AG09309 (cell line): Measurements from ENCODE around the gene AADAT.

Experiments
- DNase-seq: peaks from one replicate; pipeline ENCODE4 v3.0.0-alpha.2; 2010; ENCODE audit warnings: low read depth
- H3K4me3 ChIP-seq: 2 replicates; pipeline ENCODE4 v1.5.1; 2011; ENCODE audit warnings: mild to moderate bottlenecking, low read depth, low read length, moderate library complexity; ENCODE audit not compliant: control insufficient read depth
- TF ChIP-seq, protein P1 (sequence below): IDR thresholded peaks from 2 replicates; pipeline ENCODE4 v1.5.1; 2011; ENCODE audit warnings: mild to moderate bottlenecking, low read depth, low read length, inconsistent platforms; ENCODE audit not compliant: insufficient read depth, control insufficient read depth; ENCODE audit errors: missing control alignments

Gene AADAT

DNA sequence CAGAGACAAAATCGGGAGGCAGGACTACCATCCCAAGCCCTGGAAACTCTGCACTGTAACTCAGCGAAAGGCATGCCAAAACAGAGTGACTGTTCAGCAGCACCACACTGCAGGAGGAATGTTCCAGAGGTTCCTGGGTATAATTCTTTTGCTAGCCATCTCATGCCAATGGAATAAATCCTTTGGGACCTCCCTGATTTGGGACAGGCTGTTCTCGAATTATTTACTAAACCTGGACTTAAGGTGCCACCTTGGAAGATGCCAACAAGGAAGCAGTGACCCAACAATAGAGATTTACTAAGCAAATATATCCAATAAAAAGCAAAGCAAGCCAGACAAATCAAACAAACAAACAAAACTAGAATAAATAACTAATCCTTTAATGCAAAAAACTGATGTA lies 9.3 kb downstream of the AADAT start:
- TF ChIP-seq, protein P1, sequence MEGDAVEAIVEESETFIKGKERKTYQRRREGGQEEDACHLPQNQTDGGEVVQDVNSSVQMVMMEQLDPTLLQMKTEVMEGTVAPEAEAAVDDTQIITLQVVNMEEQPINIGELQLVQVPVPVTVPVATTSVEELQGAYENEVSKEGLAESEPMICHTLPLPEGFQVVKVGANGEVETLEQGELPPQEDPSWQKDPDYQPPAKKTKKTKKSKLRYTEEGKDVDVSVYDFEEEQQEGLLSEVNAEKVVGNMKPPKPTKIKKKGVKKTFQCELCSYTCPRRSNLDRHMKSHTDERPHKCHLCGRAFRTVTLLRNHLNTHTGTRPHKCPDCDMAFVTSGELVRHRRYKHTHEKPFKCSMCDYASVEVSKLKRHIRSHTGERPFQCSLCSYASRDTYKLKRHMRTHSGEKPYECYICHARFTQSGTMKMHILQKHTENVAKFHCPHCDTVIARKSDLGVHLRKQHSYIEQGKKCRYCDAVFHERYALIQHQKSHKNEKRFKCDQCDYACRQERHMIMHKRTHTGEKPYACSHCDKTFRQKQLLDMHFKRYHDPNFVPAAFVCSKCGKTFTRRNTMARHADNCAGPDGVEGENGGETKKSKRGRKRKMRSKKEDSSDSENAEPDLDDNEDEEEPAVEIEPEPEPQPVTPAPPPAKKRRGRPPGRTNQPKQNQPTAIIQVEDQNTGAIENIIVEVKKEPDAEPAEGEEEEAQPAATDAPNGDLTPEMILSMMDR: no peak
- no peak for DNase-seq
- H3K4me3 ChIP-seq: no peak overlapping the region

DNA sequence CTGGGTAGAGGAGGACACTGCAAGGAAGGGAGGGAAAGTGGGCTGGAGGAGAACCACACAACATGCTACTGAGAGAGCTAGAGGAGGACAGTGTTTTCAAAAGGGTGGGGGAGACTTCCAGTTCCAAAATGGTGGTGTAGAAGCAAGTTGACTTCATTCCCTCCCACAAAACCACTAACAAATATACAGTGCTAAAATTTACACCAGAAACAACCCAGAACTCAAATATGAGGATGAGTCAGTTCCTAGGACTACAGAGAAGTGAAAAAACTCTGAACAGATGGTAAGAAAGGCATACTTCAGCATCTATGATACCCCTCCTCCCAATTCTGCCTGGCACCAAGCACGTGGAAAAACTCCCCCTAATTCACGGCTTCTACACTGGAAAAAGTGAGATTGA lies 9.8 kb downstream of the AADAT start:
- no peak for DNase-seq
- H3K4me3 ChIP-seq: no peak overlapping the region
- TF ChIP-seq, protein P1: no peak

DNA sequence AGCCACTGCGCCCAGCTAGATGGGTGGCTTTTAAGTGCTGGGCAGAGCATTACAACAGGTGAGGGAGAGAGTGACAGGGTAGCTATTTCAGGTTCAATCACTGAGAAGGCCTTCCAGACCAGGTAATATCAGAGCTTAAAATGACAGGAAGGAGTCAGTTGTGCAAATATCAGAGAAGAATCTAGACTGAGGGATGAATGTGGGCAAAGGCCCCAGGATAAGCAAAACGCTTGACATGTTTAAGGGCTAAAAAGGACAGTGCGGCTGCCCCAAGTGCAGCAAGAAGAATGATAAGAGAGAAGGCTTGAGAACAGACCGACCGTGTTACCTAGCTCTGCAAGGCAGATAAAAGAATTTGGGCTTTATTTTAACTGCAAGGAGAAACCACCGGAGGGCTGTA lies 18.6 kb downstream of the AADAT start:
- H3K4me3 ChIP-seq: no peak overlapping the region
- TF ChIP-seq, protein P1: no peak
- no peak for DNase-seq

DNA sequence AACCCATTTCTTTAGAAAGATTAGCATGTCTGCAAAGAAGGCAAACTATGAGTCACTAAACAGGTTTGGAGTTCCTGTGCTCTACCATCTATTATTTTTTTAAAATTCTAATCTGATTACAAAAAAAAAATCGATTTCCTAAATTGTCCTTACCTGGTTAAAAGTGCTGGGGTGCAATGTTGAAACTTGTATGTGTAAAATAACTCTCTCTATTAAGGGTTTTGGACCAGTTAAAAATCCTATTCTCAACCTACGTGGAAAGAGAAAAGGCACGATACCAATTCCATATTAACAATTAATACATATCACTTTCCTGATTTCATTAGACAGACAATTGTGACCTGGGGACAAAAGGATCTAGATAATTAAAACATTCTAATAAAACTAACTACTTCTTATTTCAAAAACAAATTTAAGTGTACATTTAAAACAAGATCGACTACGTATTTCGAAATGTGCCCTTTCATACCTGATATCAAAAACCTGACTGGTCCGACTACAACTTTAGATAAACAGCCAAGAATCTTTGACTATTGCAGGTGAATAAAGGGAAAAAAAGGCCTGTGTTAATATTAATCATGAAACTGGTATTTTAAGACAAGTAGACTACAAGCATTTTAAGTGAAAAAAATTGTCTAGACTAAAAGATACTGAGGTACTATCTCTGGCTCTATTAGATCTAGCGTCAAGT lies 21.2 kb downstream of the AADAT start:
- TF ChIP-seq, protein P1: no peak
- no peak for DNase-seq
- H3K4me3 ChIP-seq: no peak overlapping the region

DNA sequence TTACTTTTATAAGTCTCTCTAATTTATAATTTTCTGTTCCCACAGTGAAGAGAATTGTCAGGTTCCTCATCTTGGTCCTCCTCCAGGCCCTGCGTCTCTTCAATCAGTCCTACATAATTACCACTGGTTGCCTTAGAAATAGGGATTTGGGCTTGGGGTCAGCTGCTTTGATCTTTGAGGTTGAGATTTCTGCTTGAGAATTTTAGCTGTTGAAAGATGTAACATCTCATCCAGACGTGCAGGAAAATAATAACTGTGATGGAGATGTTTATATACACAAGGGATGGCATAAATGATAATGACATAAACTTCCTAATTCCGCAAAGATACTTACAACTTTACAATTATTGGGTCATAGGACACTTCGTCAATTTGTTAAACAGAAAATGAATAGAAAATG lies 30.3 kb downstream of the AADAT start:
- H3K4me3 ChIP-seq: no peak overlapping the region
- no peak for DNase-seq
- TF ChIP-seq, protein P1: no peak

DNA sequence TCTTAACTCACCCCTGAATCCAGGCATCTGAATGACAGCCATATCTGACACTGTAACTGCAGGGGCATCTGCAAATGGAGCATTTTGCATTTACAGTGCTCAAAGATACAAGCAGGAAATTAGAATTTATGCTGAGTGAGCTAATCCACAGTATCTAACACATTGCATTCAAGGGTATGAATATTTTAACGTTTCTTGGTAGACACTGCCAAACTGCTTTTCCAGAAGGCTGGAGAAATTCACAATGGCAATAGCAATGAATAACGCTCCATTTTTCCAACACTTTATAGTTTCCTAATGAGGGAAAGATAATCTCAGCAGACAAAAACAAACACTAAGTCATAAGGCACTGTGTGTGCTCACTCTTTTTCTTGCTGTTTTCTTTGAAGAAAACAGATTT lies 30.9 kb downstream of the AADAT start:
- DNase-seq: no peak
- TF ChIP-seq, protein P1: no peak
- H3K4me3 ChIP-seq: no peak overlapping the region

DNA sequence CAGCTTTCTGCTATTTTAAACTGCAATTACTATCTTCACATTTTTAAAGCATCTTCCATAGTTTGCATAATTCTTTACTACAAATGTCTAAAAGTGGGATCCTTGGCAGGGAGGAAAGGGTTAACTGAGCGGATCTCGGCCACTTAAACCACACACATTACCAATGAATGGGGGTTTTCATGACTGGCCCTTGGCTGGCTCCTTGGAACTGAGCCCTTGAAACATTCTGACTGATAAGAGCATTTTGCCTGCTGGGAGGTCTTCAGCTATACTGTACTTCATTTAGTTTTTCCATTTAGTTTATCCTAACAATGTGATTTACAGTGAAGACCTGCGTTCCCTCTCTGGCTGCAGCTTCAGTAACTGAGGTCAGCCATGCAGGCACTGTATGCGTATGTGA lies 31.9 kb downstream of the AADAT start:
- TF ChIP-seq, protein P1: no peak
- H3K4me3 ChIP-seq: no peak overlapping the region
- DNase-seq: no peak
